HEK293T (cell line): ENCODE measurements around the gene GDF3.
A peak's percentile ranks its signal among the peaks of the same experiment; 100 is the strongest.
"Not testable (repeated sequence)": the region's sequence is repeated elsewhere in the genome, so short reads cannot be mapped to it uniquely, and the experiment has no call there.

ENCODE experiments used
- CTCF ChIA-PET: fragments of 350-600 bp; formaldehyde crosslinking; extraction: SDS; loops from one replicate; lab custom pipeline; 2021; ENCODE audit warnings: antibody characterized with exemption, inconsistent platforms; lab: Yijun Ruan, JAX
- POLR2A ChIA-PET: fragments of 350-600 bp; formaldehyde crosslinking; extraction: SDS; loops from one replicate; lab custom pipeline; 2020; ENCODE audit warnings: antibody characterized with exemption, inconsistent platforms; lab: Yijun Ruan, JAX
- DNase-seq: peaks from one replicate; pipeline ENCODE4 v3.0.0; 2012; ENCODE audit warnings: mixed read lengths; ENCODE audit errors: extremely low spot score
- ARNT ChIP-seq: fragments of 450-650 bp; IDR thresholded peaks from 2 replicates; pipeline ENCODE4 v1.6.1; 2017; ENCODE audit warnings: mild to moderate bottlenecking
- BHLHE40 ChIP-seq: fragments of 450-650 bp; IDR thresholded peaks from 2 replicates; pipeline ENCODE4 v1.6.1; 2016; ENCODE audit warnings: mild to moderate bottlenecking, moderate library complexity, borderline replicate concordance
- CTBP1 ChIP-seq: fragments of 450-650 bp; IDR thresholded peaks from 2 replicates; pipeline ENCODE4 v1.6.1; 2016; ENCODE audit warnings: borderline replicate concordance
- ELF4 ChIP-seq: fragments of 450-650 bp; IDR thresholded peaks from 2 replicates; pipeline ENCODE4 v1.6.1; 2017; ENCODE audit warnings: antibody characterized with exemption
- FOXA1 ChIP-seq: fragments of 450-650 bp; IDR thresholded peaks from 2 replicates; pipeline ENCODE4 v1.6.1; 2016; ENCODE audit warnings: mild to moderate bottlenecking
- FOXK2 ChIP-seq: fragments of 450-650 bp; IDR thresholded peaks from 2 replicates; pipeline ENCODE4 v1.6.1; 2016; ENCODE audit warnings: mild to moderate bottlenecking
- HDGF ChIP-seq: fragments of 450-650 bp; IDR thresholded peaks from 2 replicates; pipeline ENCODE4 v1.6.1; 2017; ENCODE audit warnings: antibody characterized with exemption, borderline replicate concordance
- L3MBTL2 ChIP-seq: fragments of 450-650 bp; conservative IDR thresholded peaks from 2 replicates; pipeline ENCODE4 v1.6.1; 2016; ENCODE audit warnings: mild to moderate bottlenecking
- LEF1 ChIP-seq: fragments of 450-650 bp; IDR thresholded peaks from 2 replicates; pipeline ENCODE4 v1.6.1; 2017; ENCODE audit warnings: mild to moderate bottlenecking, borderline replicate concordance
- NFRKB ChIP-seq: fragments of 450-650 bp; IDR thresholded peaks from 2 replicates; pipeline ENCODE4 v1.6.1; 2016; ENCODE audit warnings: mild to moderate bottlenecking, moderate library complexity
- PKNOX1 ChIP-seq: fragments of 450-650 bp; IDR thresholded peaks from 2 replicates; pipeline ENCODE4 v1.6.1; 2016
- SP1 ChIP-seq: fragments of 450-650 bp; IDR thresholded peaks from 2 replicates; pipeline ENCODE4 v1.6.1; 2017
- SUZ12 ChIP-seq: fragments of 450-650 bp; IDR thresholded peaks from 2 replicates; pipeline ENCODE4 v1.6.1; 2016; ENCODE audit warnings: mild to moderate bottlenecking
- TARDBP ChIP-seq: fragments of 450-650 bp; IDR thresholded peaks from 2 replicates; pipeline ENCODE4 v1.6.1; 2016
- ZNF384 ChIP-seq: fragments of 450-650 bp; IDR thresholded peaks from 2 replicates; pipeline ENCODE4 v1.6.1; 2016

GDF3 gene

GRCh38 chr12:7646178-7646475 is 49.4 kb downstream of the GDF3 start:
- ChIA-PET POLR2A (no interaction called here), CTCF (no interaction called here)
- no peak for TF ChIP-seq BHLHE40
- TF ChIP-seq ZNF384, result no peak
- no peak for TF ChIP-seq TARDBP
- no peak for TF ChIP-seq ARNT
- TF ChIP-seq FOXK2, result no peak
- no peak for TF ChIP-seq HDGF
- no peak for DNase-seq

GRCh38 chr12:7645395-7646177 is 50.0 kb downstream of the GDF3 start:
- ChIA-PET CTCF (no interaction called here), POLR2A (no interaction called here)
- no peak for TF ChIP-seq LEF1
- no peak for TF ChIP-seq NFRKB
- no peak for TF ChIP-seq FOXA1
- no peak for TF ChIP-seq CTBP1
- no peak for TF ChIP-seq ELF4
- no peak for TF ChIP-seq L3MBTL2
- TF ChIP-seq TARDBP, result no peak
- DNase-seq, result peak; percentile 26

- POLR2A ChIA-PET, result no interaction called here
- no peak for TF ChIP-seq HDGF
- TF ChIP-seq NFRKB, result peak; percentile 76; the same call in 1 of the 2 replicates
- TF ChIP-seq PKNOX1, result no peak
- TF ChIP-seq SP1, result no peak
- no peak for TF ChIP-seq SUZ12
- DNase-seq, result no peak
Observed at GRCh38 chr12:7642876-7643309, 52.7 kb downstream of the GDF3 start.

GRCh38 chr12:7642287-7642686 is 53.3 kb downstream of the GDF3 start:
- TF ChIP-seq HDGF (no peak), SUZ12 (no peak), PKNOX1 (no peak), L3MBTL2 (no peak)
- CTCF ChIA-PET, result interaction anchor here (0.6 to 2.7 kb wide), 13 partner anchors 9 to 437 kb away, joined by 3 to 12 read pairs (median 3); no protein-coding TSS in a partner anchor
- POLR2A ChIA-PET, result no interaction called here
- no peak for DNase-seq

More at GRCh38 chr12:7642876-7643309, 52.7 kb downstream of the GDF3 start:
- CTCF ChIA-PET, result interaction anchor here (0.6 to 2.7 kb wide), 14 partner anchors 9 to 656 kb away, joined by 3 to 12 read pairs (median 4); no protein-coding TSS in a partner anchor

- CTCF ChIA-PET, result interaction anchor here (0.7 to 1.1 kb wide), 3 partner anchors 14 to 357 kb away, joined by 3 read pairs; no protein-coding TSS in a partner anchor
- POLR2A ChIA-PET, DNase-seq: not testable (repeated sequence)
Observed at GRCh38 chr12:7640123-7640995, 55.2 kb downstream of the GDF3 start.
